ENCODE measurements around the gene ATOSA. TPM values are rescaled to one million over a fixed set of nuclear protein-coding genes. Genes with fewer than 3 reads are reported as not detected.
A peak's percentile ranks its signal among the peaks of the same experiment; 100 is the strongest.

ATOSA gene
- total and polyA plus RNA-seq, 11 donors = 12.2 to 51.5 (median 29.8) TPM

DNA sequence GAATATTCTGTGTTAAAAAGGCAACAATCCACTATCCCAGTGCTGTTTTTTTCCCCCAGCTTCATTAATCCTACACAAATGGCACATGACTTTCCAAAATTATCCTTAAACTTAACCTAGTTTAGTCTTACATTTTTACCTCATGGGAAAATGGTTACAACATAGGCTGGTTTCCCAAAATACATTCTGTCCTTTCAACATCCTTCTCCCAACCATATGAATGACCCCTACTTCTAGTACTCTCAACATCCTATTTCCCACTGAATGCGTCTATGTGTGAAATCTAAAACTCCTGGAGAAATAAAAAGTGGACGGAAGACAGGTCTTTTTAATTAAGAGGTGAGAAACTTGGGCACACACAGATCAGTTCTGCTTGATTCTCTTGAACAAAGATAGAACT, 33.3 kb downstream of the ATOSA start:
- TF ChIP-seq POLR2A (IDR thresholded peaks at IDR 0.05) = no peak
- TF ChIP-seq, protein P1, sequence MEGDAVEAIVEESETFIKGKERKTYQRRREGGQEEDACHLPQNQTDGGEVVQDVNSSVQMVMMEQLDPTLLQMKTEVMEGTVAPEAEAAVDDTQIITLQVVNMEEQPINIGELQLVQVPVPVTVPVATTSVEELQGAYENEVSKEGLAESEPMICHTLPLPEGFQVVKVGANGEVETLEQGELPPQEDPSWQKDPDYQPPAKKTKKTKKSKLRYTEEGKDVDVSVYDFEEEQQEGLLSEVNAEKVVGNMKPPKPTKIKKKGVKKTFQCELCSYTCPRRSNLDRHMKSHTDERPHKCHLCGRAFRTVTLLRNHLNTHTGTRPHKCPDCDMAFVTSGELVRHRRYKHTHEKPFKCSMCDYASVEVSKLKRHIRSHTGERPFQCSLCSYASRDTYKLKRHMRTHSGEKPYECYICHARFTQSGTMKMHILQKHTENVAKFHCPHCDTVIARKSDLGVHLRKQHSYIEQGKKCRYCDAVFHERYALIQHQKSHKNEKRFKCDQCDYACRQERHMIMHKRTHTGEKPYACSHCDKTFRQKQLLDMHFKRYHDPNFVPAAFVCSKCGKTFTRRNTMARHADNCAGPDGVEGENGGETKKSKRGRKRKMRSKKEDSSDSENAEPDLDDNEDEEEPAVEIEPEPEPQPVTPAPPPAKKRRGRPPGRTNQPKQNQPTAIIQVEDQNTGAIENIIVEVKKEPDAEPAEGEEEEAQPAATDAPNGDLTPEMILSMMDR (IDR thresholded peaks at IDR 0.05) = no peak
- intact Hi-C loops (cut with DNase I) = no loop called here
- peaks cover 0 to 44% (median 23%) of the 10 kb centered on the region in 9 donors for H3K36me3 ChIP-seq
- WGBS, 4 donors = 87 to 95% (median 92%) methylated on average over 2 of the region's 2 CpGs
- no peak overlapping the region for H3K4me3 ChIP-seq
- H3K27me3 ChIP-seq = no peaks in the 10 kb centered on the region
- H3K9me3 ChIP-seq = no peaks in the 10 kb centered on the region
- ATAC-seq = no peak
- peaks cover 0 to 35% (median 19%) of the 10 kb centered on the region in 12 donors for H3K4me1 ChIP-seq
- H3K27ac ChIP-seq = no peak overlapping the region
- DNase-seq = no peak

GRCh38 chr15:52642386-52643361, 36.5 kb downstream of the ATOSA start:
- peak overlapping the region in 7 of 12 donors; percentile 4 to 48 (median 41) for H3K27ac ChIP-seq
- 70 to 74% (median 72%) methylated on average over 5 of the region's 5 CpGs for WGBS, 4 donors
- H3K36me3 ChIP-seq = peaks cover 0 to 64% (median 26%) of the 10 kb centered on the region in 9 donors
- ATAC-seq = peak; percentile 20 to 64 (median 43)
- no peaks in the 10 kb centered on the region for H3K27me3 ChIP-seq
- peaks cover 0 to 20% (median 13%) of the 10 kb centered on the region in 12 donors for H3K4me1 ChIP-seq
- TF ChIP-seq, protein P1 (IDR thresholded peaks at IDR 0.05) = no peak
- no peak for TF ChIP-seq POLR2A (IDR thresholded peaks at IDR 0.05)
- no peak overlapping the region for H3K4me3 ChIP-seq
- DNase-seq = no peak
- no peaks in the 10 kb centered on the region for H3K9me3 ChIP-seq
- intact Hi-C loops (cut with DNase I) = no loop called here

DNA sequence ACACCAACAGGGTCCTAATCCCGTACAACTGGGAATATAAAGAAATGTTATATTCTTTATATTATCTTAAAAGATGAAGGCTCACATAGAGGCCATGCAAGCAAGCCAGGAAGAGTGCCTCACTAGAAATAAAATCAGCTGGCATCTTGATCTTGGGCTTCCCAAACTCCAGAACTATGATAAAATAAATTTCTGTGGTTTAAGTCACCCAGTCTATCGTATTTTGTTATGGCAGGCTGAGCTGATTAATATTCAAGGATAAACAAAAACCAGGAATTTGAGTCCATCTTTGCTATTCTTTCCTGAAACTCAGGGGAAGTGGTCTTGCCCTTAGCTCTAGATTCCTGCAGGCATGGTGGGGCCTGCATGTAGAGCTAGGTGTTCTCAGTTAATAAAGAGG, 42.7 kb downstream of the ATOSA start:
- TF ChIP-seq, protein P1 (IDR thresholded peaks at IDR 0.05) = no peak
- no peak for TF ChIP-seq POLR2A (IDR thresholded peaks at IDR 0.05)
- H3K36me3 ChIP-seq = peaks cover 0 to 90% (median 22%) of the 10 kb centered on the region in 9 donors
- intact Hi-C loops (cut with DNase I) = no loop called here
- H3K27ac ChIP-seq = no peak overlapping the region
- WGBS, 4 donors = 83 to 95% (median 95%) methylated on average over 2 of the region's 2 CpGs
- no peaks in the 10 kb centered on the region for H3K9me3 ChIP-seq
- no peak overlapping the region for H3K4me3 ChIP-seq
- H3K4me1 ChIP-seq = peaks cover 0 to 3% (median under 1%) of the 10 kb centered on the region in 12 donors
- ATAC-seq (no peak), DNase-seq (no peak)
- H3K27me3 ChIP-seq = no peaks in the 10 kb centered on the region

DNA sequence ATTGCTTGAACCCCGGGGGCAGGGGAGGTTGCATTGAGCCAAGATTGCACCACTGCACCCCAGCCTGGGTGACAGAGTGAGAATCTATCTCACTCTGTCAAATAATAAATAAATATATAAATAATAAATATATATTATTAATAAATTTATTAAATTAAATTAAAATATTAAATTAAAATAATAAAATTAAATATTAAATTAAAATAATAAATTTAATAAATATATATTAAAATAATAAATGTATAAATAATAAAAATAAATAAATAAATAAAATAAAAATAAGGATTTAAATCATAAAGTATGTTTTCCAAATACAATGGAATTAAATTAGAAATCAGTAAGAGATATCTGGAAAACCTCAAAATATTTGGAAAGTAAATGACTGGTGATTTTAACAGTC, 43.3 kb downstream of the ATOSA start:
- H3K36me3 ChIP-seq = peaks cover 0 to 90% (median 22%) of the 10 kb centered on the region in 9 donors
- intact Hi-C loops (cut with DNase I) = no loop called here
- no peak for ATAC-seq

More for the DNA sequence above, 43.3 kb downstream of the ATOSA start:
- Histone ChIP-seq H3K4me1 (no peaks in the 10 kb centered on the region), H3K9me3 (no peaks in the 10 kb centered on the region), H3K27ac (no peak overlapping the region), H3K4me3 (no peak overlapping the region), H3K27me3 (no peaks in the 10 kb centered on the region)
- DNase-seq = no peak
- 93 to 100% (median 98%) methylated on average over 1 of the region's 1 CpG for whole genome bisulfite sequencing, 4 donors
- TF ChIP-seq, protein P1 (IDR thresholded peaks at IDR 0.05) = no peak
- TF ChIP-seq POLR2A (IDR thresholded peaks at IDR 0.05) = no peak

Data from heart left ventricle (tissue), 16 donors.